22Rv1 (cell line): Measurements from ENCODE around the gene RNF217.
"Not testable (repeated sequence)": the region's sequence is repeated elsewhere in the genome, so short reads cannot be mapped to it uniquely, and the experiment has no call there.

Source experiments
- H3K27ac ChIP-seq: fragments of 450-650 bp; 2 replicates; pipeline ENCODE4 v1.5.1; 2017
- CTCF ChIP-seq: fragments of 450-650 bp; IDR thresholded peaks from 2 replicates; pipeline ENCODE4 v1.5.1; 2017; ENCODE audit warnings: mild to moderate bottlenecking
- ZFX ChIP-seq: fragments of 450-650 bp; IDR thresholded peaks from 2 replicates; pipeline ENCODE4 v1.6.1; 2017; ENCODE audit warnings: antibody characterized with exemption, borderline replicate concordance

Gene RNF217

DNA sequence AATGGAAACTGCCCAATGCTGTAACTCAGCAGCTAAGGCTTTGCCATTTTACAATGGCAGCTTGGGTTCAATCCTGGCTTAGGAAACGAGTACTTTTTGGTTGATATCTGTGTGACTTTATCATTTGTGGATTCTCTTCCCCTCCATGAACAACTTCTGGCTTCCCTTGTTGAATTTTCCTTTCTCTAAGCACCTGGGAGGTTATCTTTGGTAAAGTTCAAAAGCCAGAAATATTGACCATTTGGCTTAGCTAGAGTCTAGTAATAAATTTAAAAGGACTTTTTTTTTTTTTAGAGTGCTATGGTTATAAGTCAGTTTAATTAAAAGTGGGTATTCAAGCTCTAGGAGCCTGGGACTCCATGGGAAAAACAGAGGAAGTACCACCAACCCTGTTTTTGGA lies 159.7 kb downstream of the RNF217 start:
- no peak for TF ChIP-seq CTCF
- no peak for TF ChIP-seq ZFX
- no peak overlapping the region for H3K27ac ChIP-seq

- TF ChIP-seq CTCF, result no peak
- TF ChIP-seq ZFX, result no peak
- no peak overlapping the region for H3K27ac ChIP-seq
These were observed 160.8 kb downstream of the RNF217 start for GRCh38 chr6:125123051-125123450.

DNA sequence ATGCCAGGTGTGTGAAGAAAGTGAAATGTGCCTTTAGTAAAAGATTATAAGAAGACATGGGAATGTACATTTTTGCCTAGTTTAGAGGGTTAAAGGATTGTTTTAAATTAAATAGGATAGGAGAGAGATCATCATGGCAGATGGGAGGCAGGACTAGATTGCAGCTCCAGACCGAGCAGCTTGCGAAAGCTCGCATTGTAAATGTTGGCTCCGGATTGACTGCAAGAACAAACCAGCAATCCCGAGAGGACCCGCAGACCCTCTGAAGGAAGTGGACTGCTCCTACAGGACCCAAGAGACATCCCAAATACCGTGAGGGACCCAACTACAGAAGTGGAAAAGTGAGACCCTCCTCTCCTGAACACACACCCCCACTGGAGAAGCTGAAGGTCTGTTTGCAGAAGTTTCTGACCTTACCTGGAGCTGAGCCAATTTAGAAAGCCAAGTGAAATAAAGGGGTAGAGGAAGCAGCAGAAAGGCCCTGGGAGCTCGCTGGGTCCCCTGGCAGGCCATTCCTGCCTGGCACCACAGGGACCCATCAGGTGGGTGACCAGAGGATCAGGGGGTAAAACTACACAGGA lies 161.3 kb downstream of the RNF217 start:
- TF ChIP-seq CTCF (no peak), ZFX (no peak)
- H3K27ac ChIP-seq, result no peak overlapping the region

GRCh38 chr6:125124049-125124669 lies 161.9 kb downstream of the RNF217 start:
- no peak overlapping the region for H3K27ac ChIP-seq
- TF ChIP-seq ZFX (no peak), CTCF (no peak)

DNA sequence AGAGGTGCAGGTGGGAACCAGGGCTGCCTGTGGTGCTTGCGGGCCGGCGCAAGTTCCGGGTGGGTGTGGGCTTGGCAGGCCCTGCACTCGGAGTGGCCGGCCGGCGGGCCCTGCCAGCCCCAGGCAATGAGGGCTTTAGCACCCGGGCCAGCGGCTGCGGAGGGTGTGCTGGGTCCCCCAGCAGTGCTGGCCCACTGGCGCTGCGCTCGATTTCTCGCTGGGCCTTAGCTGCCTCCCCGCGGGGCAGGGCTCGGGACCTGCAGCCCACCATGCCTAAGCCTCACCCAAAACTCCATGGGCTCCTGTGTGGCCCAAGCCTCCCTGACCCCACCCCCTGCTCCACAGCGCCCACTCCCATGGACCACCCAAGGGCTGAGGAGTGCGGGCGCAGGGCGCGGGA lies 163.6 kb downstream of the RNF217 start:
- H3K27ac ChIP-seq, result not testable (repeated sequence)

DNA sequence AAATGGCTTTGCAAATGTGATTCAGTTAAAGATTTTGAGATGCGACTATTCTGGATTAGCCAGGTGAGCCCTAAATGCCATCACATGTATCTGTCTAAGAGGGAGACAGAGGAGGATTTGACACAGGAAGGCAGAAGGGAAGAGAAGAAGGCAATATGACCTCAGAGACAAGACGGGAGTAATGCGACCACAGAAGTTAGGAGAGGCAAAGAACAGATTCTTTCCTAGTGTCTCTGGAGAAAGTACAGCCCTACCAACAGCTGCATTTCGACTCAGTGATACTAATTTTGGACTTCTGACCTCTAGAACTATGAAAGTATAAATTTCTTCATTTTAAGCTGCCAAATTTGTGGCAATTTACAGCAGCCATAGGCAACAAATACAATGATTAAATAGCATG lies 167.1 kb downstream of the RNF217 start:
- H3K27ac ChIP-seq, result no peak overlapping the region
- TF ChIP-seq ZFX (no peak), CTCF (no peak)

GRCh38 chr6:125132058-125132457 lies 169.8 kb downstream of the RNF217 start:
- TF ChIP-seq CTCF (no peak), ZFX (no peak)
- H3K27ac ChIP-seq, result no peak overlapping the region

- no peak overlapping the region for H3K27ac ChIP-seq
- TF ChIP-seq ZFX (no peak), CTCF (no peak)
These were observed 174.1 kb downstream of the RNF217 start for GRCh38 chr6:125136378-125136777.
